Cardiac fibroblast (primary cell): ENCODE data around the gene PTPRR.

Source experiments
- DNase-seq, 2 donors: peaks; one replicate each; pipeline versions ENCODE4 v3.0.0 to v3.0.0-alpha.2; 2010; ENCODE audit warnings: low read depth in 2 of 2
- H3K4me3 ChIP-seq, 2 donors: replicated peaks in 1 of 2; 1 replicate in 1 of 2; 2 replicates in 1 of 2; pipeline ENCODE4 v1.5.1; 2011; ENCODE audit warnings: low read depth in 2 of 2, low read length in 2 of 2, mild to moderate bottlenecking in 2 of 2, moderate library complexity in 1 of 2
- TF ChIP-seq, protein P1 (sequence below): IDR thresholded peaks from one replicate; pipeline ENCODE4 v1.5.1; 2011; ENCODE audit warnings: low read depth, mild to moderate bottlenecking, low read length, inconsistent platforms

PTPRR gene

DNA sequence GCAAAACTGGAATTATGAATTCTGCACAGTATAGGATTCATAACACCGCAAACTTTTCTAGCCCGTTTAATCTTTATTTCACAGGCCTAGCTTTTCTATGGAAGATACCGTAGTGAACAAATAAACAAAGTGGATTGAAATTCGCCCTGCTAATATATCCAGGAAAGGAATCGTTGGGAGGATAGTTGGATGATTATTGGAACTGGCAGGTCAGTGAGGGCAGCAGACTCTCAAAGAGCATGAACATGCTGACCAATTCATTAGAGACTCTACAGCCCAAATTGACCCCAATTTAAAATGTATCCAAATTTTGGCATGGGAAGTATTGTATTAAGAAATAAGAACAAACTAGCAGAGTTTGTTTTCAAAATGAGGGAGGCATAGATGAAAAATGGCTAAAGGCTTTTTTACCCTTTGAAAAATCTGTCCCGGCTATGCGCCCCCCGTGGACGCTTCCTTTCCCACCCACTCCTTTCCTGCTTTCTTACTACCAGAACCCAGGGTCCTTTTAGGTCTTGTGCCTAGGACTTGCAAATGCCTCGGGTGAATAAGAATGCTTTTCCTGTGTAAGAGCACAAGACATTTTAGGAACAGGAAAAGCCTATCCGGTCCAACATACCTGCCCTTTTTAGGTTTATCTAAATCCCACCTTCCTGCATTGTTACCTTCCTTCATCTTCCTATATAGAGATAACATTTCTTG lies 198.7 kb downstream of the PTPRR start:
- no peak overlapping the region for H3K4me3 ChIP-seq
- no peak for DNase-seq
- TF ChIP-seq, protein P1, sequence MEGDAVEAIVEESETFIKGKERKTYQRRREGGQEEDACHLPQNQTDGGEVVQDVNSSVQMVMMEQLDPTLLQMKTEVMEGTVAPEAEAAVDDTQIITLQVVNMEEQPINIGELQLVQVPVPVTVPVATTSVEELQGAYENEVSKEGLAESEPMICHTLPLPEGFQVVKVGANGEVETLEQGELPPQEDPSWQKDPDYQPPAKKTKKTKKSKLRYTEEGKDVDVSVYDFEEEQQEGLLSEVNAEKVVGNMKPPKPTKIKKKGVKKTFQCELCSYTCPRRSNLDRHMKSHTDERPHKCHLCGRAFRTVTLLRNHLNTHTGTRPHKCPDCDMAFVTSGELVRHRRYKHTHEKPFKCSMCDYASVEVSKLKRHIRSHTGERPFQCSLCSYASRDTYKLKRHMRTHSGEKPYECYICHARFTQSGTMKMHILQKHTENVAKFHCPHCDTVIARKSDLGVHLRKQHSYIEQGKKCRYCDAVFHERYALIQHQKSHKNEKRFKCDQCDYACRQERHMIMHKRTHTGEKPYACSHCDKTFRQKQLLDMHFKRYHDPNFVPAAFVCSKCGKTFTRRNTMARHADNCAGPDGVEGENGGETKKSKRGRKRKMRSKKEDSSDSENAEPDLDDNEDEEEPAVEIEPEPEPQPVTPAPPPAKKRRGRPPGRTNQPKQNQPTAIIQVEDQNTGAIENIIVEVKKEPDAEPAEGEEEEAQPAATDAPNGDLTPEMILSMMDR: no peak

DNA sequence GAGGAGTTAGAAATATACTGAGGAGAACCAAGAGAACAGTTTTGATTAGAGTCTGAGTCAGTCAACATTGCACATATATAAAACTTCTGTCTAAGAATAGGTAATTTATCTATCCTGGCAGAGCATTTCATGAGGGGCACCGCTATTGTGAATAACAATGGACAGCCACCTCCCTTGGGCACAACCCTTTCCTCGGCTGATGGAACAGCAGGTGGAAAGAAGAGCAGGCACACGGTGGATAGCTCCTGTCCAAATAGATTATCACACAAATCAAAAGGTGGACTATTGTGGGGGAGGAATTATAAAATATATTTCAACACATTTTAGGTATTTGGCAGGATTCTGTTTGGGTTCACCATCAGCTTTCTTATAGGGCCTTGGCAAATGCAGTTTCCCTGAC lies 199.3 kb downstream of the PTPRR start:
- TF ChIP-seq, protein P1: no peak
- H3K4me3 ChIP-seq: no peak overlapping the region
- DNase-seq: no peak

DNA sequence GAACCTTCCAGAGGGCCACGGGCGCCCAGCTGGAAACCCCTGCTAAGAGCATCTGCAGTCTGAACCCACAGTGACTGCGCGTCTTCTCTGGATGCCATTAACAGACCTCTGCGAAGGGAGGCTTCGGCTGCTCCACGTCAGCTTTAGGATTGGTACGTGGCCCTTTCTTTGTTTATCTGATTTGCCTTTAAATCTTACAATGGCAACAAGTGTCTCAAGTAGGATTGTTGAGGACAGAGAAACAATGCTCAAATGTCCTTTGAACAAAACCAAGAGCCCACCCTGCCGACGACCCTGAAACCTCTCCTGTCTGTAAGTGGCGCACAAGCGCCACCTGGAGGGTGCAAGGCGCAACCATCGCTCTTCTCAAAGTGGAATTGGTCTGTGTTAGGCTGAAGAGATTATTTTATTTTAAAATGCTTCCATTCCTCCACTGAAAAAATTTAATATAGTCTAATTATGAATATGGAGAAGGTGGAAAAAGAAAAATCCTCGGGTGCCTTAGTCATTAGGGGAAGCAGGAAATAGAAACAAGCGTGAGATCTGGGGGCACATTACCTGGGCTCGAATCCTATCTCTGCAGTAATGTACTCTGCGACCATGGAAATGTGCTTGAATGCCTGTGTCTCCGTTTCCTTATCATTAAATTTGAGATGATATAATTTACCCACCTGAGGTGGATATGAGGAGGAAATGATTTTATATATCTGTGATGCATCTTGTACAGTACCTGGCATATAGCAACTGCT lies 200.7 kb downstream of the PTPRR start:
- DNase-seq: peak; percentile 59 to 60
- TF ChIP-seq, protein P1: peak; percentile 94
- peak overlapping the region; percentile 26 to 37 for H3K4me3 ChIP-seq

DNA sequence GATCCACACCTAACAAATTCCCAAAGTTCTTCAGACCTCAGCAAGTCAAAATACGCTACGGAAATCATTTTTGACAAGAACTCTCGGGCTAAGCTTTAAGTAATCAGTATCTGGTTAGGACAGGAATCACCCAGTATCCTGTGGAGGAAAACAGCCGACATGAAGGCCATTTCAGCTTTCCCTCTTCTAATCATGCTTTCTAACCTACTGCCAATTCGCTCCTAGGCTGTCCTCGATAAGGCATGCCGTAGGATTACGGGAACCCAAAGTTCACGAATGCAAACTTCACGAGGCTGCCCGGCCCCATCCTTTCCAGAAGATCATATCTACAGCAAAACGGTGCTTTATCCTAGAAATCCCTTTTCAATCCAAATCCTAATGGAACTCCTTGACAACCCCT lies 201.5 kb downstream of the PTPRR start:
- H3K4me3 ChIP-seq: no peak overlapping the region
- no peak for DNase-seq
- TF ChIP-seq, protein P1: no peak

DNA sequence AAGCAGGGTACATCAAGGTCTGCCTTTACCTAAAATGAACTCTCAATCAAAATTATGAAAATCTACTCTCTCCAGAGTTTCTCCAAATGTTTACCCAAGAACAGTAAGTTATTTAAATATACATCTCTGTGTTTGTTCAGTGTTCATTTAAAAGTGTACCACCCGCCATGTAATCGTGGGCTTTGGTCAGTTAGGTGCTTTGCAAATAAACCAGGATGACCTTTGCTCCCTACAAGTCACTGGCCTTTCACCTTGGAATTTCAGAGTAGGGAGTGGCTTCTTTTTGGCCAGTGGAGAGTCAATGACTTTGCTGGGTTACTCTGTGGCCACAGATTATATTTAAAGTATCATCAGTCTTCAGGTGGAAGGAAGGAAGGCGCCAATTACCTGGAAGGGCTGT lies 208.7 kb downstream of the PTPRR start:
- TF ChIP-seq, protein P1: no peak

DNA sequence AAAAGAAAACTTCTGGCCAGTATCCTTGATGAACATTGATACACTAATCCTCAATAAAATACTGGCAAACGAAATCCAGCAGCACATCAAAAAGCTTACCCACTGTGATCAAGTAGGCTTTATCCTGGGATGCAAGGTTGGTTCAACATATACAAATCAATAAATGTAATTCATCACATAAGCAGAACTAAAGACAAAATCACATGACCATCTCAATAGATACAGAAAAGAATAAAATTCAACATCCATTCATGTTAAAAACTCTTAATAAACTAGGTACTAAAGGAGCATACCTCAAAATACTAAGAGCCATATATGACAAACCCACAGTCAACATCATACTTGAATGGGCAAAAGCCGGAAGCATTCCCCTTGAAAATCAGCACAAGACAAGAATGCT lies 211.5 kb downstream of the PTPRR start:
- TF ChIP-seq, protein P1: no peak
- H3K4me3 ChIP-seq: no peak overlapping the region
- DNase-seq: no peak

More for the DNA sequence above, 208.7 kb downstream of the PTPRR start:
- no peak overlapping the region for H3K4me3 ChIP-seq
- no peak for DNase-seq
